HG03520 (cell line): Measurements from ENCODE around the gene ULBP1.
"Not testable (repeated sequence)": the region's sequence is repeated elsewhere in the genome, so short reads cannot be mapped to it uniquely, and the experiment has no call there.

Experiments used
- ATAC-seq: cut with Tn5 transposase; IDR thresholded peaks from one replicate; pipeline ENCODE4 v1.9.1; 2021; ENCODE audit warnings: mild to moderate bottlenecking, moderate library complexity; ENCODE audit not compliant: unreplicated experiment

Gene ULBP1

GRCh38 chr6:149963462-149964307 lies at the start of gene ULBP1:
ULBP1 (plus strand) TSS chr6:149963943; CDS start chr6:149964050, 107 bp downstream.
- ATAC-seq: peak; percentile 49

- ATAC-seq: no peak
Observed at GRCh38 chr6:149915970-149916865, 47.5 kb upstream of the ULBP1 start.

GRCh38 chr6:149917679-149918078 lies 46.1 kb upstream of the ULBP1 start:
- no peak for ATAC-seq

- ATAC-seq: no peak
Observed at GRCh38 chr6:149918151-149918905, 45.4 kb upstream of the ULBP1 start.

GRCh38 chr6:149919126-149919833 lies 44.5 kb upstream of the ULBP1 start:
- not testable (repeated sequence) for ATAC-seq

- no peak for ATAC-seq
Observed at GRCh38 chr6:149919834-149920225, 43.9 kb upstream of the ULBP1 start.

- ATAC-seq: no peak
Observed at GRCh38 chr6:149921361-149921760, 42.4 kb upstream of the ULBP1 start.

- ATAC-seq: not testable (repeated sequence)
Observed at GRCh38 chr6:149922091-149922490, 41.7 kb upstream of the ULBP1 start.

GRCh38 chr6:149922642-149923326 lies 41.0 kb upstream of the ULBP1 start, which contains the start of gene RAET1G:
RAET1G (minus strand) TSS chr6:149923121; CDS start chr6:149923010, 111 bp downstream.
- ATAC-seq: no peak

GRCh38 chr6:149923327-149923986 lies 40.3 kb upstream of the ULBP1 start:
- ATAC-seq: no peak

GRCh38 chr6:149924206-149924932 lies 39.4 kb upstream of the ULBP1 start:
- ATAC-seq: no peak

GRCh38 chr6:149924933-149925252 lies 38.9 kb upstream of the ULBP1 start:
- ATAC-seq: no peak

- no peak for ATAC-seq
Observed at GRCh38 chr6:149925253-149925973, 38.3 kb upstream of the ULBP1 start.

- ATAC-seq: no peak
Observed at GRCh38 chr6:149925974-149926777, 37.6 kb upstream of the ULBP1 start.

- not testable (repeated sequence) for ATAC-seq
Observed at GRCh38 chr6:149927025-149927424, 36.7 kb upstream of the ULBP1 start.

- no peak for ATAC-seq
Observed at GRCh38 chr6:149929422-149929821, 34.3 kb upstream of the ULBP1 start.

GRCh38 chr6:149931501-149931900 lies 32.2 kb upstream of the ULBP1 start:
- ATAC-seq: no peak
